IPS-NIHi11 (cell line): ENCODE results near the gene TNPO1.
A peak's percentile ranks its signal among the peaks of the same experiment; 100 is the strongest.
"Not testable (repeated sequence)": the region's sequence is repeated elsewhere in the genome, so short reads cannot be mapped to it uniquely, and the experiment has no call there.

Experiments used
- DNase-seq: peaks from one replicate; pipeline ENCODE4 v3.0.0; 2012; ENCODE audit warnings: mixed read lengths, low spot score

Gene TNPO1

DNA sequence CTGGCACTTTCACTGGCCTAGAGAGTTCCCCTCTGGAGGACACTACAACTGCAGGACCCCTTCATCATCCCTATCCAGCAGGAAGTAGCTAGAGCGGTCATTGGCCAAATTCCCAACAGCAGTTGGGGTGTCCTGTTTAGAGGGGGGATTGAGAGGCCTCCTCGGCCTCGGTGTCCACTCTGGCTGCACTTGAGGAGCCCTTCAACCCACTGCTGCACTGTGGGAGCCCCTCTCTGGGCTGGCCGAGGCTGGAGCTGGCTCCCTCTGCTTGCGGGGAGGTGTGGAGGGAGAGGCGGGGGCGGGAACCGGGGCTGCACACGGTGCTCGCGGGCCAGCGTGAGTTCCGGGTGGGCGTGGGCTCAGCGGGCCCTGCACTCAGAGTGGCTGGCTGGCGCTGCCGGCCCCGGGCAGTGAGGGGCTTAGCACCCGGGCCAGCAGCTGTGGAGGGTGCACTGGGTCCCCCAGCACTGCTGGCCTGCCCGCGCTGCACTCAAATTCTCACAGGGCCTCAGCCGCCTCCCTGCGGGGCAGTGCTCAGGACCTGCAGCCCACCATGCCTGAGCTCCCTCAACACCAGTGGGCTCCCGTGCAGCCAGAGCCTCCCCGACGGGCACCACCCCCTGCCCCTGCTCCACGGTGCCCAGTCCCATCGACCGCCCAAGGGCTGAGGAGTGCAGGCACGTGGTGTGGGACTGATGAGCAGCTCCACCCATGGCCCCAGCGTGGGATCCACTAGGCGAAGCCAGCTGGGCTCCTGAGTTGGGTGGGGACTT lies 118.7 kb downstream of the TNPO1 start:
- not testable (repeated sequence) for DNase-seq

GRCh38 chr5:72936893-72937292 lies 120.4 kb downstream of the TNPO1 start:
- no peak for DNase-seq

GRCh38 chr5:72937517-72938061 lies 121.1 kb downstream of the TNPO1 start:
- no peak for DNase-seq

DNA sequence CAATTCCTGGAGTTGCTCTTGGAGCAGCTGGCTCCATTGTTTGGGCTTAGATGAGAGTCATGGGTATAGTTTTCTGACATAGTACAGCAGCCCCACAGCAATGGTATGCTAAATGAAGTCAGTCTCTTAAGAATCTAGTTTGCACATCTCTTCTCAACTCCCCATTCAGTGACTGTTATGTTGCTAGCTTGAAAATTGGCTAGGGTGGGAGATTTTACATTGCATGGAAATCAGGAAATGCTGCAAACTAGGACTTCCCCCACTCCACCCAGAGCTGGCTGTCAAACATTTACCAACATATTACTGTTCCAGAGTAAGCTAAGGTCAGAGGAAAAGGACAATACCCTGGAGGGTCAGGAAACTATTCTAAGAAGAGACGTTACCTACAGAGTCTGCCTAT lies 121.7 kb downstream of the TNPO1 start:
- DNase-seq: no peak

DNA sequence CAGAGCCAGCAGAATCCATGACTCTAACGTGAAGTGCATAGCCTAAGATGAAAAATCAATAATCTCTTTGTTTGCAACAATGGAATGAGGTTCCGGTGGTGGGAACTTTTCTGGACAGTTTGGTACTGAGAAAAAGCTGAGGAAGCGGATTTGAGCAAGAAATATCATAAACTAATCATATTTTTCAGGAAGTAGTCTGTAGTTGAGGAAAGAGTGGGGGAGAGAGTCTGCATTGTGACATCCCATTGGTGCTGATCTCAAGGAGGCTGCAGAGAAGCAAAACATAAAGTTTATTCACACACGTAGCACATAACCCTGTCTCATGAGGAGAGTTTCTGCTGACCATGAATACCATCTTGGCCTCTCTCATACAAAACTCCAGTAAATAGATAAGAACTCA lies 123.6 kb downstream of the TNPO1 start:
- DNase-seq: no peak

DNA sequence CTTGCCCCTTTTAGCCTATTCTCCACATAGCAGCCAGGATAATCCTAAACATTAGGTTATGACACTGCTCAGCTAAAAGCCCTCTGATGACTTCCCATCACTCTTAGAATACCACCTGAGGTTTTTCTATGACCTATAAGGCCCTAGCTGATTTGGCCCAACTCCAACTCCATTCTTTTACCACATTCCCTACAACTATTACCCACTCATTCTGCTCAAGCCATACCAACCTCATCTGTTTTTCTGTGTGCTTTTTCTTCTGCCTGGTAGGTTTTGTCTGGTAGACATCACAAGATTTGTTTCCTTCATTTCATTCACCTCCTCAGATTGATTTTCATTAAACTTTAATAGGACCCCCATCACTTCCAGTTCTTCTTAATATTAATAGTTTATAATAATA lies 126.8 kb downstream of the TNPO1 start:
- DNase-seq: no peak

- no peak for DNase-seq
Measured at GRCh38 chr5:72947498-72947897, 131.0 kb downstream of the TNPO1 start.

DNA sequence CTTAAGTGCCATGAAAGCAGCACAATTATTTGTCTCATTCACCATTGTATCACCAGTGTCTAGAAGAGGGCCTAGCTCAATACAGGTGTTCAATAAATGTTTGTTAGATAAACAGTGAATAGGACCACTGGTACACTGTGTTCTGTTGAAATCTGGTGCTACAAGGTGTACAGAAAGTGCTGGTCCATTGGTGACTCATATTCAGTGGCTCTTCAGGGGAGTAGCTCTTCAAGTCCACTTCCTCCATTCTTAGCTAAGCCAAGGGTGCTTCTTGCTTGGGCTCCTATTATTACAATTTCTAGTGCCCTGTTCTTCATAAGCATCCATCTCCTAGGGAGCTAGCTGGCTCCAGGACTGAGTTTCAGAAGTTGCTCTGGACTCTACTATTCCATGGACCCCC lies 133.0 kb downstream of the TNPO1 start:
- DNase-seq: no peak

DNA sequence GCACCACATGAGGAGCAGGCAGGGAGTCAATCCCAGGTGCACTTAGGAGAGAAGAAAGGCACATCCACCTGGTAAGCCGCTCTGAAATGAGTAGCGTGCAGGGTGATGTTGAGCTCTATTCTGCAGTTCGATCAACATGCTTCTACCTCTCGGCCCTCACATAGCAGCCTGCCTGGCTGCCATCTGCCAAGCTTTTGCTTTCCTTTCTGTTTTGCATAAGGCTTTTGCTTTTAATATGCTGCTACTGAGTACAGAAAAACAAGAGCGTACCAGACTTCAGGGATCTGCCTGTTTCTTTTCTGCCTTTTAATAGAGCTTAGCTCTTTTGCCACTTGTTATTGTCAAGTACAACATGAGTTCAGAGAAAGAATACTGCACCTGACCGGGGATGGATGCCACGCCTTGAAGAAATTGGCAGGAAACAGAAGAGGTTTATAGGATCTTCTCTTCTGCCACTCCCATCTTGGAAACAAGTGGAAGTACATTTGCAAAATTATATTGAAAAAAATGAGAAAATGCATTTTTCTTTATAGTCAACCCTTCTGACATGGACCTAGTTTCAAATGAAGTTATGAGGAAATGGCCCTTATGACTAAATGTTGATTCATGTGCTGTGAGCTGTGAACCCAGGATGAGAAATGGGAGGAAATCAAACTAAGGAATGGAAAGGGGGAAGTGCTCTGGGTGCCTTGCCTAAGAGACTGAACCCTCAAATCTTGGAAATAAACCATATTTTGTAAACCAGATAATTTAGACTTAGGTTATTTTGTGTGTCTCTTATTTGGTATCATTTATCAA lies 135.4 kb downstream of the TNPO1 start:
- no peak for DNase-seq

GRCh38 chr5:72954389-72954788 lies 137.9 kb downstream of the TNPO1 start:
- no peak for DNase-seq

DNA sequence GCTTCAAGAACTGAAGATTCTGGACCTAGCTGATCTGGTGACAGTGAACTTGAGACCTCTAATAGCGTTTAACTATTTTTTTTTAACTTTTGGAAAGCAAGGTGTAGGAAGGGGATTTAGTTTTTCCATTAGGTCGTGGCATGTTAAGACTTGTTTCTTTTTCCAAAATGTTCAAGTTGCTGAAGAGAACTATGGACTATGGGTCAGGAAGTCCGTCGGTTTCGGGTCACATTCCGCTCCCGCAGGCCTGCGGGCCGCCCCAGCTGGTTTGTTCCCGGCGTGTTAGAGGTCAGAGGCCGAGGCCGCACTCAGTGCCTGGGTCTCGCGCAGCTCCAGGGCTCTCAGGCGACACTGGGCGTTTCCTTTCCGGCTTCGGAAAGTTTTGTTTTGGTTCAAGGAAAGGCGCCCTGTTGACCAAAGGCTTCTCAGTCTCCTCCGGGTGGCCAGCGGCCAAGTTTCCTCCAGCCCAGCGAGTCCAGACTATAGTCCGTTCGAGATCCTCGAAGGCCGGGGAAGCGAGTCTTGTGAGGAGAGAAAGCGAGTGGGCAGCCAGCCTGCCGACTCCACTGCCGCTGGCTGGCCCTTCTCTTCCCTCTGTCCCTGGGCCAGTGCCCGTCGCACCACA lies 138.8 kb downstream of the TNPO1 start:
- DNase-seq: peak; percentile 65

GRCh38 chr5:72955768-72956323 lies 139.4 kb downstream of the TNPO1 start, which contains the start of gene FCHO2:
Gene FCHO2, plus strand, starts transcription at chr5:72956041. Its CDS starts 56 bp downstream, at chr5:72956097.
- DNase-seq: peak; percentile 98

DNA sequence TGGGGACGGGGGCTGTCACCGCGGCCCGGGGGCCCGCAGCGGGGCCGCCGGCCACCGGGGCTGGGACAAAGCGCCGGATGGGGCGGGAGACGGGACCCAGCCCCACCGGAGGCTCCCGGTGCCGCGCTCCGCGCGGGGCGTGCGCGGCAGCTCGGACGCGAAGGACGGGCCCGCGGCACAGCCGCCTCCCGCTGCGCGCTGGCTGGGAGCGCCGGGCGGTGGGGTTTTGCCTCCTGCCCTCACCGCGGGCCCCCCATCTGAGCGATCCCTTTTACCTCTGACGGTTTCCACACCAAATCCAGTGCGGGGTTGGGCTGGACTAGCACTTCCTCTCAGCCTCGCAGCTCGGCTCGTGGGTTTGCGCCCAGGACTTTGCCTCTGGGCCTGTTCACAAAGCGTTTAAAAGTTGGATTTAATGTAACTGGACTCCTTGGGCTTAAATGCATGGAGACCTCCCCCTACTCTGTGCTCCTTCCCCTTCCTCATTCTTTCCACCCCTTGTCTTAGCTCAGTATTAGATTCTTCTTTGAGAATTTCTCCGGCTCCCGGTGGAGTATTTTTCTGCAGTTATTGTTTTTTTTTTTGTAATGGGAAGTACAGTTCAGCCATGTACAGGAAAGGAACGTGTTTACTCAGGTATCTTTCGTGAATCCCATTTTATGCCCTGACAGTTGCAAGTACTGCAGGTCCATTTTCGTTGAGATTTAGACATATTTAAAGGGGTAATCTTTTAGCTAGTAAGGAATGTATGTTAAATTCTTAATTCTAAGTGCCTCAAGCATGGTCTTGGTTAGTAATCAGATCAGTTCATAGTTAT lies 140.1 kb downstream of the TNPO1 start:
- DNase-seq: peak; percentile 77

- no peak for DNase-seq
Measured at GRCh38 chr5:72957337-72957736, 140.9 kb downstream of the TNPO1 start.

DNA sequence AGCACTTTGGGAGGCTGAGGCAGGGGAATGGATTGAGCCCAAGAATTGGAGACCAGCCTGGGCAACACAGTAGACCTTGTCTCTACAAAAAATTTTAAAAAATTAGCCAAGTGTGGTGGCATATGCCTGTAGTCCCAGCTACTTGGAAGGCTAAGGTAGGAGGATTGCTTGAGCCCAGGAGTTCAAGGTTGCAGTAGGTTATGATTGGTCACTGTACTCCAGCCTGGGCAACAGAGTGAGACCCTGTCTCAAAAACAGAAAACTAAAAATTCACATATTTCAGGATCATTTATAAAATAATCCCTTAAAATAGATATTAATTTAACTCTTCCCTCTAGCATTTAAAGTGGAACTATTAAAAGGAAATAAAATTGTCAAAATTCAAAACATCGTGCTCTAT lies 142.8 kb downstream of the TNPO1 start:
- no peak for DNase-seq
